H9 (cell line): ENCODE measurements around the gene COL5A2. TPM values are rescaled to one million over a fixed set of nuclear protein-coding genes. Genes with fewer than 3 reads are reported as not detected.

Experiments used
- DNase-seq: peaks from one replicate; pipeline ENCODE4 v3.0.0-alpha.2; 2017
- H2AFZ ChIP-seq: one replicate; pipeline ENCODE4 v1.6.1; 2013; ENCODE audit warnings: mild to moderate bottlenecking, low read length, control low read depth, moderate library complexity
- H2AK5ac ChIP-seq: 2 replicates; pipeline ENCODE4 v1.6.1; 2013; ENCODE audit warnings: low read length, control low read depth, mixed read lengths; ENCODE audit not compliant: insufficient read length
- H2BK120ac ChIP-seq: one replicate; pipeline ENCODE4 v1.6.1; 2013; ENCODE audit warnings: low read depth, mild to moderate bottlenecking, low read length, control low read depth, inconsistent platforms; ENCODE audit not compliant: poor library complexity, severe bottlenecking
- H2BK12ac ChIP-seq: 2 replicates; pipeline ENCODE4 v1.6.1; 2013; ENCODE audit warnings: low read length, control low read depth, mixed read lengths, low read depth; ENCODE audit not compliant: insufficient read length
- H2BK15ac ChIP-seq: 2 replicates; pipeline ENCODE4 v1.6.1; 2013; ENCODE audit warnings: low read depth, low read length, control low read depth
- H2BK20ac ChIP-seq: one replicate; pipeline ENCODE4 v1.6.1; 2013; ENCODE audit warnings: low read depth, mild to moderate bottlenecking, low read length, control low read depth, inconsistent platforms; ENCODE audit not compliant: poor library complexity, severe bottlenecking
- H2BK5ac ChIP-seq: 2 replicates; pipeline ENCODE4 v1.6.1; 2013; ENCODE audit warnings: low read length, control low read depth, mixed read lengths; ENCODE audit not compliant: insufficient read length
- H3K14ac ChIP-seq: 2 replicates; pipeline ENCODE4 v1.6.1; 2013; ENCODE audit warnings: low read length, control low read depth; ENCODE audit not compliant: insufficient read depth
- H3K18ac ChIP-seq: 2 replicates; pipeline ENCODE4 v1.6.1; 2013; ENCODE audit warnings: low read depth, mild to moderate bottlenecking, mixed read lengths, low read length, control low read depth; ENCODE audit not compliant: insufficient read length
- H3K23ac ChIP-seq: 2 replicates; pipeline ENCODE4 v1.6.1; 2013; ENCODE audit warnings: low read length, control low read depth, mixed read lengths, low read depth; ENCODE audit not compliant: insufficient read length
- H3K23me2 ChIP-seq: 2 replicates; pipeline ENCODE4 v1.6.1; 2013; ENCODE audit warnings: low read depth, mild to moderate bottlenecking, mixed read lengths, low read length, control low read depth; ENCODE audit not compliant: insufficient read length, poor library complexity, severe bottlenecking
- H3K27ac ChIP-seq: 2 replicates; pipeline ENCODE4 v1.5.1; 2013; ENCODE audit warnings: low read length, control low read depth, mixed read lengths, low read depth; ENCODE audit not compliant: insufficient read length
- H3K27me3 ChIP-seq: 2 replicates; pipeline ENCODE4 v1.6.1; 2013; ENCODE audit warnings: low read length, control low read depth, inconsistent platforms; ENCODE audit not compliant: insufficient read depth
- H3K4ac ChIP-seq: 2 replicates; pipeline ENCODE4 v1.6.1; 2013; ENCODE audit warnings: low read depth, mild to moderate bottlenecking, control low read depth, inconsistent platforms, low read length, moderate library complexity
- H3K4me1 ChIP-seq: 2 replicates; pipeline ENCODE4 v1.6.1; 2013; ENCODE audit warnings: low read length, control low read depth, inconsistent platforms; ENCODE audit not compliant: insufficient read depth
- H3K4me2 ChIP-seq: 2 replicates; pipeline ENCODE4 v1.6.1; 2013; ENCODE audit warnings: low read length, control low read depth, mixed read lengths; ENCODE audit not compliant: insufficient read length, insufficient read depth
- H3K56ac ChIP-seq: 2 replicates; pipeline ENCODE4 v1.6.1; 2013; ENCODE audit warnings: low read depth, mild to moderate bottlenecking, mixed read lengths, low read length, control low read depth; ENCODE audit not compliant: insufficient read length
- H3K79me1 ChIP-seq: 2 replicates; pipeline ENCODE4 v1.6.1; 2013; ENCODE audit warnings: low read depth, mild to moderate bottlenecking, moderate library complexity, low read length, control low read depth, inconsistent platforms; ENCODE audit not compliant: insufficient read depth, poor library complexity, severe bottlenecking
- H3K79me2 ChIP-seq: 2 replicates; pipeline ENCODE4 v1.6.1; 2013; ENCODE audit warnings: low read length, control low read depth, inconsistent platforms; ENCODE audit not compliant: insufficient read depth
- H3K9ac ChIP-seq: 2 replicates; pipeline ENCODE4 v1.6.1; 2013; ENCODE audit warnings: low read length, control low read depth, mixed read lengths; ENCODE audit not compliant: insufficient read length; ENCODE audit errors: extremely low read depth
- H3K9me3 ChIP-seq: one replicate; pipeline ENCODE4 v1.6.1; 2013; ENCODE audit warnings: low read depth, low read length, inconsistent platforms; ENCODE audit not compliant: control insufficient read depth
- H3T11ph ChIP-seq: one replicate; pipeline ENCODE4 v1.6.1; 2013; ENCODE audit warnings: mild to moderate bottlenecking, low read length, control low read depth, inconsistent platforms
- H4K20me1 ChIP-seq: one replicate; pipeline ENCODE4 v1.6.1; 2013; ENCODE audit not compliant: control insufficient read depth, insufficient read length, insufficient read depth
- H4K5ac ChIP-seq: 2 replicates; pipeline ENCODE4 v1.6.1; 2013; ENCODE audit warnings: low read depth, mild to moderate bottlenecking, mixed read lengths, low read length, control low read depth; ENCODE audit not compliant: insufficient read length
- H4K8ac ChIP-seq: replicated peaks from 2 replicates; pipeline ENCODE4 v1.6.1; 2013; ENCODE audit warnings: low read length, control low read depth, mixed read lengths, low read depth; ENCODE audit not compliant: insufficient read length
- H4K91ac ChIP-seq: 2 replicates; pipeline ENCODE4 v1.6.1; 2013; ENCODE audit warnings: low read depth, mild to moderate bottlenecking, moderate library complexity, mixed read lengths, low read length, control low read depth; ENCODE audit not compliant: insufficient read length
- H3K27ac Mint-ChIP-seq, 3 experiments: 2 replicates in 2 of 3; 3 replicates in 1 of 3; pipeline ENCODE4 v1.8.0; 2020 to 2021; ENCODE audit warnings: mixed read lengths in 3 of 3, mild to moderate bottlenecking in 1 of 3, moderate library complexity in 1 of 3
- H3K27me3 Mint-ChIP-seq: 2 replicates; pipeline ENCODE4 v1.8.0; 2021; ENCODE audit warnings: low read depth, mild to moderate bottlenecking, moderate library complexity, mixed read lengths
- H3K36me3 Mint-ChIP-seq, 3 experiments: 2 replicates in 2 of 3; 3 replicates in 1 of 3; pipeline ENCODE4 v1.8.0; 2020 to 2021; ENCODE audit warnings: low read depth in 3 of 3, mixed read lengths in 3 of 3; ENCODE audit not compliant: insufficient read depth in 1 of 3
- H3K4me1 Mint-ChIP-seq, 2 experiments: 2 replicates each; pipeline ENCODE4 v1.8.0; 2020; ENCODE audit warnings: mixed read lengths in 2 of 2
- H3K4me3 Mint-ChIP-seq, 2 experiments: 2 replicates in 1 of 2; 3 replicates in 1 of 2; pipeline ENCODE4 v1.8.0; 2020 to 2021; ENCODE audit warnings: mild to moderate bottlenecking in 2 of 2, mixed read lengths in 2 of 2, moderate library complexity in 1 of 2
- H3K9me3 Mint-ChIP-seq, 2 experiments: 2 replicates in 1 of 2; 3 replicates in 1 of 2; pipeline ENCODE4 v1.8.0; 2020; ENCODE audit warnings: mild to moderate bottlenecking in 2 of 2, mixed read lengths in 2 of 2, moderate library complexity in 1 of 2
- WGBS: extraction: QIAGEN DNeasy Blood & Tissue Kit; methylation state at CpG from one replicate; pipeline ENCODE4 v1.1.7; 2013; ENCODE audit warnings: missing lambda C conversion rate, low lambda C conversion rate, mixed read lengths; ENCODE audit not compliant: insufficient read length; ENCODE audit errors: extremely low coverage; 5-methylcytosine and 5-hydroxymethylcytosine counted together
- total RNA-seq: library from RNA; stranded (reverse); gene quantifications from 2 replicates; pipeline ENCODE4 v1.2.1, GENCODE V29; 2021
- TF ChIP-seq, protein P1 (sequence below): fragments of 200-600 bp; sonication (generic); conservative IDR thresholded peaks from 3 replicates; pipeline ENCODE4 v1.8.0; 2021; ENCODE audit warnings: antibody characterized with exemption, mild to moderate bottlenecking

COL5A2 gene
- total RNA-seq, 1 experiment from 2014 or later: 10.5 TPM

GRCh38 chr2:189147361-189147760 is 32.2 kb downstream of the COL5A2 start:
- H3K27ac ChIP-seq: no peak overlapping the region
- no peaks in the 10 kb centered on the region for H3K27me3 ChIP-seq
- WGBS: no CpG with 5 or more reads among the region's 2 CpGs
- H2AK5ac ChIP-seq: no peak overlapping the region
- H4K20me1 ChIP-seq: no peaks in the 10 kb centered on the region
- no peak overlapping the region for H2BK15ac ChIP-seq
- no peak overlapping the region for H4K5ac ChIP-seq
- H3K18ac ChIP-seq: no peak overlapping the region
- H3K9me3 ChIP-seq: no peaks in the 10 kb centered on the region
- no peak overlapping the region for H3K14ac ChIP-seq
- H3K9ac ChIP-seq: no peak overlapping the region
- no peak overlapping the region for H3K4me2 ChIP-seq
- Mint-ChIP-seq H3K27me3 (no peaks in the 10 kb centered on the region), H3K4me3 (no peak overlapping the region), H3K27ac (no peak overlapping the region), H3K36me3 (no peaks in the 10 kb centered on the region), H3K9me3 (no peaks in the 10 kb centered on the region), H3K4me1 (peaks cover 0 to 4% of the 10 kb centered on the region in 2 experiments; a peak in 1 of 4 replicates)
- H3K79me1 ChIP-seq: no peaks in the 10 kb centered on the region
- H3K23me2 ChIP-seq: no peaks in the 10 kb centered on the region
- no peaks in the 10 kb centered on the region for H3K79me2 ChIP-seq
- H2BK120ac ChIP-seq: no peak overlapping the region
- H3K23ac ChIP-seq: no peak overlapping the region
- H2BK5ac ChIP-seq: no peak overlapping the region
- DNase-seq: no peak
- H3K56ac ChIP-seq: no peak overlapping the region
- H3K4ac ChIP-seq: no peak overlapping the region
- no peak overlapping the region for H2AFZ ChIP-seq
- no peak overlapping the region for H2BK12ac ChIP-seq
- H2BK20ac ChIP-seq: no peak overlapping the region
- no peak overlapping the region for H3T11ph ChIP-seq
- no peak overlapping the region for H4K8ac ChIP-seq
- H3K4me1 ChIP-seq: no peaks in the 10 kb centered on the region
- TF ChIP-seq, protein P1, sequence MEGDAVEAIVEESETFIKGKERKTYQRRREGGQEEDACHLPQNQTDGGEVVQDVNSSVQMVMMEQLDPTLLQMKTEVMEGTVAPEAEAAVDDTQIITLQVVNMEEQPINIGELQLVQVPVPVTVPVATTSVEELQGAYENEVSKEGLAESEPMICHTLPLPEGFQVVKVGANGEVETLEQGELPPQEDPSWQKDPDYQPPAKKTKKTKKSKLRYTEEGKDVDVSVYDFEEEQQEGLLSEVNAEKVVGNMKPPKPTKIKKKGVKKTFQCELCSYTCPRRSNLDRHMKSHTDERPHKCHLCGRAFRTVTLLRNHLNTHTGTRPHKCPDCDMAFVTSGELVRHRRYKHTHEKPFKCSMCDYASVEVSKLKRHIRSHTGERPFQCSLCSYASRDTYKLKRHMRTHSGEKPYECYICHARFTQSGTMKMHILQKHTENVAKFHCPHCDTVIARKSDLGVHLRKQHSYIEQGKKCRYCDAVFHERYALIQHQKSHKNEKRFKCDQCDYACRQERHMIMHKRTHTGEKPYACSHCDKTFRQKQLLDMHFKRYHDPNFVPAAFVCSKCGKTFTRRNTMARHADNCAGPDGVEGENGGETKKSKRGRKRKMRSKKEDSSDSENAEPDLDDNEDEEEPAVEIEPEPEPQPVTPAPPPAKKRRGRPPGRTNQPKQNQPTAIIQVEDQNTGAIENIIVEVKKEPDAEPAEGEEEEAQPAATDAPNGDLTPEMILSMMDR: no peak
- H4K91ac ChIP-seq: no peak overlapping the region
